Thymus (tissue), 11 donors: ENCODE measurements around the gene GFPT2. TPM values are rescaled to one million over a fixed set of nuclear protein-coding genes. Genes with fewer than 3 reads are reported as not detected.

Experiments
- DNase-seq, 9 donors: peaks; one replicate each; pipeline ENCODE4 v3.0.0-alpha.2; 2013; ENCODE audit warnings: low spot score in 9 of 9, low read depth in 6 of 9, missing footprints in 1 of 9
- H3K27ac ChIP-seq, 2 donors: one replicate each; pipeline ENCODE4 v1.5.1; 2013; ENCODE audit warnings: control low read depth in 1 of 2, low read depth in 1 of 2, low read length in 1 of 2, mild to moderate bottlenecking in 1 of 2, moderate library complexity in 1 of 2
- H3K27me3 ChIP-seq, 2 donors: one replicate each; pipeline ENCODE4 v1.5.1; 2013; ENCODE audit warnings: low read length in 1 of 2; ENCODE audit not compliant: control insufficient read depth in 2 of 2, insufficient read depth in 1 of 2
- H3K36me3 ChIP-seq, 2 donors: one replicate each; pipeline ENCODE4 v1.5.1; 2013; ENCODE audit warnings: low read length in 1 of 2, mild to moderate bottlenecking in 1 of 2, moderate library complexity in 1 of 2; ENCODE audit not compliant: control insufficient read depth in 2 of 2, insufficient read depth in 2 of 2
- H3K4me1 ChIP-seq, 2 donors: one replicate each; pipeline ENCODE4 v1.5.1; 2013; ENCODE audit warnings: low read length in 2 of 2; ENCODE audit not compliant: control insufficient read depth in 2 of 2, insufficient read depth in 2 of 2
- H3K4me3 ChIP-seq, 2 donors: one replicate each; pipeline ENCODE4 v1.5.1; 2013; ENCODE audit warnings: low read length in 2 of 2, control low read depth in 1 of 2, mild to moderate bottlenecking in 1 of 2
- H3K9me3 ChIP-seq, 2 donors: one replicate each; pipeline ENCODE4 v1.5.1; 2013; ENCODE audit warnings: low read length in 1 of 2, mild to moderate bottlenecking in 1 of 2; ENCODE audit not compliant: control insufficient read depth in 2 of 2, insufficient read depth in 1 of 2
- WGBS: extraction: QIAGEN DNeasy Blood & Tissue Kit; methylation state at CpG from one replicate; pipeline ENCODE4 v1.1.7; 2013; 5-methylcytosine and 5-hydroxymethylcytosine counted together
- polyA plus RNA-seq: library from polyadenylated mRNA; stranded (reverse); fragments of 200-250 nt; gene quantifications from one replicate; pipeline ENCODE4 v1.2.3, GENCODE V29; 2013
- total RNA-seq: library from RNA; stranded (reverse); fragments of 120-200 nt; gene quantifications from one replicate; pipeline ENCODE4 v1.2.4, GENCODE V29; 2013
- donor health status: healthy.

GFPT2 gene
- total and polyA plus RNA-seq, 2 donors: 0.85 to 3.1 TPM

DNA sequence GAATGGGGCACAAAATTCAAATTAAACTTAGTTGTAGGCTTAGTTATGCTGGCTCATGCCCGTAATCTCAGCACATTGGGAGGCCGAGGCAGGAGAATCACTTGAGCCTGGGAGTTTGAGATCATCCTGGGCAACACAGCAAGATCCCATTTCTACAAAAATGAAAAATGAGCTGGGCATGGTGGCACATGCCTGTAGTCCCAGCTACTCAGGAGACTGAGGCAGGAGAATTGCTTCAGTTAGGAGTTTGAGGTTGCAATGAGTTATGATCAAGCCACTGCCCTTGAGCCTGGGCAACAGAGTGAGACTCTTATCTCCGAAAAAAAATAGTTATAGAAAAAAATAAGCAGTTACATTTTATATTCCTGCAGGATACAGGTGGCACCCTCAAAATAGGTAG, 20.7 kb upstream of the GFPT2 start:
- no peak overlapping the region for H3K4me3 ChIP-seq
- H3K36me3 ChIP-seq: no peaks in the 10 kb centered on the region
- no peaks in the 10 kb centered on the region for H3K4me1 ChIP-seq
- no peak for DNase-seq
- peaks cover 0 to 2% of the 10 kb centered on the region in 2 donors for H3K27me3 ChIP-seq
- WGBS: 96% methylated on average over 3 of the region's 3 CpGs
- no peak overlapping the region for H3K27ac ChIP-seq
- H3K9me3 ChIP-seq: peaks cover 0 to 3% of the 10 kb centered on the region in 2 donors

DNA sequence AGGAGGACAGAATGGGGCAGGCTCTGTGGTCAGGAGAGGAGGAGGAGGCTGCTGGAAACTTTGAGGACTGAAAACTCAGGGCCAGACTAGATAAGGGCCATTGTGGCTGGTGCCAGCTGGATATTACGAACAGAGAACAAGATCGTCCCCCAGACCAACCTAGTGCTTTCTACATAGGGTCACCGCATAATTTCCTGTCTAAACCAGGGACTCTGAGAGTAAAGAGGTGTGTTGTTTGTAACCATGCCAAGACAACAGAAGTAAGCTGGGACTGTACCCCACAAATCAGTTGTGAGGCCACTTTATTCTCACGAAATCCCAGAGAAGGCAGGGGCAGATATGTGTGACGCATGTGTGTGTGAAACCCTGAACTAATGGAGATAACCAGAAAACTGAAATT, 20.3 kb upstream of the GFPT2 start:
- H3K4me3 ChIP-seq: no peak overlapping the region
- no peaks in the 10 kb centered on the region for H3K4me1 ChIP-seq
- peaks cover 0 to 3% of the 10 kb centered on the region in 2 donors for H3K9me3 ChIP-seq
- no peaks in the 10 kb centered on the region for H3K36me3 ChIP-seq
- DNase-seq: no peak
- H3K27me3 ChIP-seq: peaks cover 0 to 2% of the 10 kb centered on the region in 2 donors
- 95% methylated on average over 5 of the region's 5 CpGs for WGBS
- no peak overlapping the region for H3K27ac ChIP-seq

DNA sequence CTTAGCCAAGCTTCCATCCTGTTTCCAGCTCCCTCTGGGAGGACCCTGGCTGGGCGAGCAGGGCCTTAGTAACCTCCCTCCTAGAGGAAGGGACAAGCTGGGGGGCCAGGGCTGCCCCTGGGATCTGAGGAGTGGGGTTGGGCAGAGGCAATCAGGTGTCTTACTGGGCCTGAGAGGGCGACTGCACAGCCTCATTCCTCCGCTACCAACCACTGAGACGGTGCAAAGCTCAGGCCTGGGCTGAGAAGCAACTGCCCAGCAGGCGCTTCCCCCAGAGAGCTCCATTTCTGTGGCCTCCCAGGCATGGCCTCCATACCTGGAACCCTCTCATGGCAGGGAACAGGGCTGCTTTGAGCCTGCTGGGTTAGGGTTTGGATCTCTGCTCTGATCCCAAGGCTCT, 18.8 kb upstream of the GFPT2 start:
- no peaks in the 10 kb centered on the region for H3K27me3 ChIP-seq
- H3K36me3 ChIP-seq: no peaks in the 10 kb centered on the region
- no peaks in the 10 kb centered on the region for H3K4me1 ChIP-seq
- peaks cover 0 to 3% of the 10 kb centered on the region in 2 donors for H3K9me3 ChIP-seq
- DNase-seq: no peak
- WGBS: 94% methylated on average over 5 of the region's 5 CpGs
- no peak overlapping the region for H3K27ac ChIP-seq
- no peak overlapping the region for H3K4me3 ChIP-seq

DNA sequence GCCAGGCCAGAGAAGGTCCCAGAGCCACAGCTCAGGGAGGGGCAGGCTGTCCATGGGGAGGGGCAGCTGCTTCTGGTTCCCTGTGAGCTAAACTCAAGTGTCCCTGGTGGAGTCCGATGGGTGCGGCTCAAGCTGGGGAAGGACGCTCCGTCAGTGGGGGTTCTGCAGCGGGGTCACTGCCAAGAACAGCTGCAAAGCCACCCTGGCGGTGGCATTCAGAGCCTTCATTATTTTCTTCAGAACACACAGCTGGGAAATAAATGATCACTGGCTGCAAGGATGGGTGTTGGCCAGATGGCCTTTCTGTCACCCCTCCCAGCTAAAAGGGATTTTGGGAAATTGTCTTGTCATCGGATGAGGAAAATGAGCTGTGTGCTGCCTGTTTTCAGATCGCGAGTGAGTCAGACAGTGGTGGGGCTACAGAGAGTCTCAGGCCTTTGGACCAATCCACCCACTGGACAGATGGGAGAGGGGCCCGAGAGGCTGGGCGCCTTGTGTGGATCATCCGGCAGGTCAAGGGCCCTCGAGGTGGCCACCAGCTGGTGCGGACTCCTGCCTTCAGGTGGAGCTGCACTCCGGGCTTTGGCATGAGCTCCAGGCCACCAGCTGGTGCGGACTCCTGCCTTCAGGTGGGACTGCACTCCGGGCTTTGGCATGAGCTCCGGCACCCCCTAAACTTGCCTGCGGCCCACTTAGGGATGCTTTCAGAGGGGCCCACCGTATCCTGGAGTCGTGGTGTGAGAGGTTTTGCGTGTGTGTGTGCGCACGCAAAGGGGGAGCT, 17.9 kb upstream of the GFPT2 start:
- 96% methylated on average over 24 of the region's 24 CpGs for WGBS
- H3K27me3 ChIP-seq: no peaks in the 10 kb centered on the region
- no peak overlapping the region for H3K4me3 ChIP-seq
- H3K36me3 ChIP-seq: no peaks in the 10 kb centered on the region
- H3K27ac ChIP-seq: no peak overlapping the region
- H3K4me1 ChIP-seq: no peaks in the 10 kb centered on the region
- peaks cover 0 to 3% of the 10 kb centered on the region in 2 donors for H3K9me3 ChIP-seq
- DNase-seq: no peak

DNA sequence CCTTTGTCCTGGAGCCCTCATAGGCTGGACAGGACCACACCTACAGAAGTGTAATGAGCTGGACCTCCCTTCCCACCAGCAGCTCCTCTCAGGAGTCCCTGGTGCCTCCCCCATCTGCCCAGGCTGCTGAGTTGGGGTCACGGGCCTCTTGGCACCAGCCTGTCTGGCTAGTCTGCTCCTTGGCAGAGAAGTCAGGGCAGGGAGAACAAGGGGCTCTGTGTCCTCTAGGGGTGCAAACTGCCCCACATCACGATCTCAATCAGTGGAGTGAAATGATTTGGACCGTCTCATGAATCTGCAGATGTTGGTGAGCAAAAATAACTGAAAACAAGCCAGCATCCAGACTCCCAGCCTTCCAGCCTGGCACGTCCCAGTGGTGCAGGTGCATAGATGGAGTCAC, 14.9 kb upstream of the GFPT2 start:
- no peaks in the 10 kb centered on the region for H3K9me3 ChIP-seq
- 89% methylated on average over 4 of the region's 4 CpGs for WGBS
- no peak overlapping the region for H3K4me3 ChIP-seq
- no peak for DNase-seq
- no peaks in the 10 kb centered on the region for H3K36me3 ChIP-seq
- H3K4me1 ChIP-seq: no peaks in the 10 kb centered on the region
- H3K27ac ChIP-seq: no peak overlapping the region
- H3K27me3 ChIP-seq: no peaks in the 10 kb centered on the region

DNA sequence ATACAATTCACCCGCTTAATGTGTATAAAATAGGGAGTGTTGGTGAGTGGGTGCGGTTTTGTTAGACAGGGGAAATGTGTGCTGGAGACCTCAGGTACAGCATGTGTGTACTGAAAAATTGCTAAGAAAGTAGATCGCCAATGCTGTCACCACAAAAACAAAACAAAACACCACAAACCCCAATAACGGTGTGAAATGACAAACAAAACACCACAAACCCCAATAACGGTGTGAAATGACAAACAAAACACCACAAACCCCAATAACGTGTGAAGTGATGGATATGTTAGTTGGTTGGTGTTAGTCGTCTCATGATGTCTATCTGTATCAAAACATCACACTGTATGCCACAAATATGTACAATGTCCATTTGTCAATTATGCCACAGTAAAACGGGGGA, 14.2 kb upstream of the GFPT2 start:
- DNase-seq: no peak
- 92% methylated on average over 8 of the region's 8 CpGs for WGBS
- H3K4me1 ChIP-seq: no peaks in the 10 kb centered on the region
- H3K27me3 ChIP-seq: no peaks in the 10 kb centered on the region
- H3K9me3 ChIP-seq: no peaks in the 10 kb centered on the region
- H3K36me3 ChIP-seq: no peaks in the 10 kb centered on the region
- H3K27ac ChIP-seq: no peak overlapping the region
- H3K4me3 ChIP-seq: no peak overlapping the region

DNA sequence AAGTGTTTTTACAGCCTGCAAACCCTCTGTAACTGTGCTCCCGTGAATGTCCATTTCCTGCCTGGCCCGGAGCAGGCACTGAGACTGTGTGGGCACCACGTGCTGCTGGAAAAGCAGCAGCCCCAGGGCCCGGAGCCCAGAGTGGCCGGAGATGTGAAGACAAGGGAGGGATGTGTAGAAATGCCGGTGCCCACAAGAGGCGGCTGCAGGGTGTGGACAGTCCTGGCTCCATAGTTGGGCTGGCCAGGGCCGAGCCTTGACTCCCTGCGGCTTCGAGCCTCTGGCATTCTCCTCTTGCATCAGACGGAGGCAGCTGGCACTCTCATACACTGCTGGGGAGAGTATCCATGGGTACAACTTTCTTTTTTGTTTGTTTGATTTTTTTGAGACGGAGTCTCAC, 13.2 kb upstream of the GFPT2 start:
- Histone ChIP-seq H3K9me3 (no peaks in the 10 kb centered on the region), H3K4me3 (no peak overlapping the region), H3K4me1 (no peaks in the 10 kb centered on the region), H3K27me3 (no peaks in the 10 kb centered on the region), H3K27ac (no peak overlapping the region), H3K36me3 (no peaks in the 10 kb centered on the region)
- WGBS: 79% methylated on average over 12 of the region's 12 CpGs
- DNase-seq: no peak

DNA sequence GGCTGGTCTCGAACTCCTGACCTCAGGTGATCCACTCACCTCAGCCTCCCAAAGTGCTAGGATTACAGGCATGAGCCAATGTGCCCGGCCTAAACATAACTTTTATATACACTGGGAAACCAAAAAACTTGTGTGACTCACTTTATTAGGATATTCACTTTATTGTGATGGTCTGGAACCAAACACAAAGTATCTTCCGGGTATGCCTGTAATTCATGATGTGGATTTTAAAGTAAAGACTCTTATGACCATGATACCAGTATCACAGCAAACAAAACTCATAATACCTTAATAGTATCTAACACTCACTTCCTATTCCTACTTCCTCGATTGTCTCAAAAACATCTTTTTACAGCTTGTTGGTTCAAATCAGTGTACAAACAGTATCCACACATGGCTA, 12.7 kb upstream of the GFPT2 start:
- Histone ChIP-seq H3K36me3 (no peaks in the 10 kb centered on the region), H3K4me1 (no peaks in the 10 kb centered on the region), H3K4me3 (no peak overlapping the region), H3K9me3 (no peaks in the 10 kb centered on the region), H3K27me3 (no peaks in the 10 kb centered on the region), H3K27ac (no peak overlapping the region)
- WGBS: 82% methylated on average over 4 of the region's 4 CpGs
- DNase-seq: no peak

DNA sequence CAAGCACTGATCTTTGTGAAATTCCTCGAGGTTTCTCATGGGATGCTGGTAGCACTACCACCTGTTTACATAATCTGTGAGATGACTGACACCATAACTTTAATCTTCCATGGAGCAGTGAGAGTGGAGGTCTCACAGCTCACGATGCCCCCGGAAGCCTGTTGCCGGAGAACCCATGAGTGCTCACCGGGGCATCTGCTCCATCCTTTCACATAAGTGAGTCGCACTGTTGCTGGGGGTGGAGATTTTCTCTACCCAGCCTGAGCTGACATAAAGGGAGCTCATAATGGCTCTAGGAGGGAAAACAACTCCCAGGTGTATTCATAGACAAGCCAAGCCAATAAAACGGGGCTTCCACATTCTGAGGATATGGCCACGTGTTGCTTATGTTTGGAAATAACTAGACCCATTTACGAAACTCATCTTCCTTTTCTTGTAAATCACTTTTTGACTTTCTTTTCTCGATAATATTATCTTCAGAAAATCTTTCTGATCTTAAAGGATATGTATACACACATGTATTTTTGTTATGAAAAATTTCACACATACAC, 11.2 kb upstream of the GFPT2 start:
- H3K36me3 ChIP-seq: no peaks in the 10 kb centered on the region
- WGBS: 95% methylated on average over 10 of the region's 10 CpGs
- H3K27ac ChIP-seq: no peak overlapping the region
- DNase-seq: no peak
- no peak overlapping the region for H3K4me3 ChIP-seq
- H3K4me1 ChIP-seq: no peaks in the 10 kb centered on the region
- H3K27me3 ChIP-seq: no peaks in the 10 kb centered on the region
- H3K9me3 ChIP-seq: no peaks in the 10 kb centered on the region
